GM21737 (cell line): ENCODE results near the gene C19orf67.

Experiments
- ATAC-seq: cut with Tn5 transposase; IDR thresholded peaks from one replicate; pipeline ENCODE4 v1.9.1; 2021; ENCODE audit warnings: mild to moderate bottlenecking, moderate library complexity; ENCODE audit not compliant: unreplicated experiment

The C19orf67 gene

DNA sequence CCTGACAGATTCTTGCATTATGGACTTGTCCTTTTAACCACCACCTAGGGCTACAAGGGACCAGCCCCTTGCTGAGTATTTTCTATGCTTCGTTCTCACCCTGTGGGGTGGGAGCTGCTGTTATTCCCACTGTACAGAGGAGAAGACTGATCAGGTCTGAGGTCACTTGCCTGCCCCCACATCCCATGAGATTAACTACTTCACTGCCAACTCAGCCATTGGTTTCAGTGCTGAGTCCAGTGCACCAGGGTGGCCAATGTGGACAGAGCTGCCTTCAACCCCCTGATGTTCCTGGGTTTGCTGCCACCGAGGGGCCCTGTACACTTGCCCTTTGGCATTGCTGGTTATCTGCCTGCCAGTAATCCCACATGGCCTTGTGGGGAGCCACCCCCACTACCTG, 25.1 kb upstream of the C19orf67 start:
- ATAC-seq = no peak

GRCh38 chr19:14107581-14108461, 22.2 kb upstream of the C19orf67 start:
- no peak for ATAC-seq

DNA sequence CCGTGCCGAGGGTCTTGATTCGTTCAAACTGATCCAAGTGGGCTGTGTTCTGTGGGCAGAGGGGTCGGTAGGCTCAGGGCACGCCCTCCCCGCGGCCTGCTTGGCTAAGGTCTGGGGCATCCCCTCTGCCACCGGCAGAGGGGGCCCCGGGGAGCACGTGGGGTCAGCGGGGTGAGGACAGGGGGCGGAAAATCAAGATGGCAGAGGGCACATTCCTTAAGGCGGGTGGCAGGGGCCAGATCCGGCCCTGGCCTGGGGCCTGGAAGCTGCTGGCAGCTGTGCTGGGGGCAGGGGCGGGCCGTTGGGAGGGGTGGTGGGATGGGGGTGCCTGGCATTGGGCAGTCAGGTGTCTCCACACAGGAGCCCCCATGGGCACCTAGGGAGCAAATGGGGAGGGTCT, 21.3 kb upstream of the C19orf67 start:
- ATAC-seq = no peak

DNA sequence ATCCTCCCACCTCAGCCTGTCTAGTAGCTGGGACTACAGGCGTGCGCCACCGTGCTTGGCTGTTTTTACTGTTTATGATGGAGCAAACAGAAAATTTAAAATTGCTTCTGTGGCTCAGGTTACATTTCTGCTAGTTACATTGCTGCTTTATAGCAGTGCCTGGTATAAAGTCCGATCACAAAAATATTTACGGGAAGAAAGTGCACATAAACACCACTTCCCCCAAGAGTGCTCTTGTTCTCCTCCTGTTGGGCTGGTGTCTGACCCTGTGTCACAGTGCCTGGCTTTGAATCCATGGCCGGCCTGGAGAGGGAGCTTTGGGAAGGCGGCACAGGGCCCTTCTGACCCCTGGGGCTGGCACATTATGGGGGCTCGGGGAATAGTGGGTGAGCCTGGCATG, 20.1 kb upstream of the C19orf67 start:
- no peak for ATAC-seq

GRCh38 chr19:14103310-14103709, 17.7 kb upstream of the C19orf67 start:
- no peak for ATAC-seq

- ATAC-seq = no peak
Observed at GRCh38 chr19:14102756-14103155, 17.2 kb upstream of the C19orf67 start.

GRCh38 chr19:14102102-14102696, 16.6 kb upstream of the C19orf67 start:
- no peak for ATAC-seq

GRCh38 chr19:14101003-14101545, 15.5 kb upstream of the C19orf67 start:
- no peak for ATAC-seq

DNA sequence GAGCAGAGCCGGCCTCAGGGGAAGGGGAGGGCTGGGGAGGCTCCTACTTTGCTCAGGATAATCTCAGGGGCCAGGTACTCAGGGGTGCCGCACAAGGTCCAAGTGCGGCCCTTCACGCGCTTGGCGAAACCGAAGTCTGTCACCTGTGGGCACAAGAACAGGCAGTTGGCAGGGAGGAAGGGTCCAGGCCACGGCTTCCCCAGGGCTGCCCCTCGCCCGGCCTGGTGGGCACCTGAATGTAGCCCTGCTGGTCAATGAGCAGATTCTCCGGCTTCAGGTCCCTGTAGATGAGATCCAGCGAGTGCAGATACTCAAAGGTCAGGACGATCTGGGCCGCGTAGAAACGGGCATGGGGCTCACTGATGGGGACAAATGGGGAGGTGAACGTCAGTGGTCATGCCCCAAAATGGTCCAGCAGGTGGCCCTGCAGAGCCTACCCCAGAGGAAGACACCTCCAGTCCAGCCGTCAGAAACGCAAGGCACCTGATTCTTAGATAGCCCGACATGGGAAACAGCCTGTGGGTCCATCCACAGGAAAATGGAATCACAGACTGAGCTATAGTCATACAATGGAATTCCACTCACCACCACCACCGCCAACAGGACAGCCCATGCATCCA, 12.1 kb upstream of the C19orf67 start:
- no peak for ATAC-seq

- no peak for ATAC-seq
Observed at GRCh38 chr19:14096272-14096992, 10.8 kb upstream of the C19orf67 start.

DNA sequence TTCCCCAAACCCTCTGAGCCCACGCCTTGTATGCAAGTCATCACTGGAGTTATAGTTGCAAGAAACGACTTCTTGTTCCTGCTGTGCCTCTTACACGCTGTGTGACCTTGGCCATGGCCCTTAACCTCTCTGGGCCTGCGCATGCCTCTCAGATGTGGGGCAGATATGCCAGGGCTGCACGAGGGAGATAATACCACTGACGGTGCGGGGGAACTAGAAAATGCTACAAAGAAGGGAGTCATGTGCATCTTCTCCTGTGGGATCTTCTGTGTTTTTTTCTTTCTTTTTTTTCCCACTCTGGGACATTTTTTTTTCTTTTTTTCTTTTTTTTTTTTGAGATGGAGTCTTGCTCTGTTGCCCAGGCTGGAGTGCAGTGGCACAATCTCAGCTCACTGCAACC, 9.3 kb upstream of the C19orf67 start:
- no peak for ATAC-seq

DNA sequence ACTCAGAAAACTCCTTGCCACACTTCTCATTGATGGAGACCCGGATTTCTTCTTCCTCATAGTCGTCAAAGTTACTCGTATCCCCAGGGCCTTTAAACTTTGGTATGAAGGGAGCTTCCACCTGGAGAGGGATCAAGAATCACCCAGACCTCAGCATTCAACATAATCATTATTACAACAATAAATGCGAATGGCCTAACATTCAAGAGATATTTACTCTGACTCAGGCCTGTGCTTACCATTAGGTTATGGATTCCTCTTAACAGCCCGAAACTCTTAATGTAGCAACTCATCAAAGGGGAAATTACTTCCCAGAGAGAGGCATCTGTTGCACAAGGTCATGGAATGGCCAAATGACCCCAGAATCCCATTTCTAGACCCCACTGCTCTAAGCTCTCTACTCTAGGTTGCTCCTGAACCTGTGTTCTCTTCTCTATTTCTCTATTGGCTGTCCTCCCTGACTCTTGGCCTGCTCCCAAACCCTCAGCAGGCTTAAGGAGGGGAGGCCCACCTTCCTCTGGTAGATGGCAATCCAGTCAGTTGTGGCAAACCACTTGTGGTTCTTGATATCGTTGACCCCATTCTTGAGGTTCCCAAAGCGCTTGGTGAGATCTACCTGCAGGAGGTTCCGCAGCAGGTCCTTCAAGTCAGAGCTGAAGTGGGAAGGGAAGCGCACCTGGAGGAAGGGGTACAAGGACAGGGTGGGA, 7.7 kb upstream of the C19orf67 start:
- ATAC-seq = no peak

GRCh38 chr19:14091813-14092462, 6.4 kb upstream of the C19orf67 start:
- peak; percentile 4 for ATAC-seq

GRCh38 chr19:14091081-14091812, 5.7 kb upstream of the C19orf67 start:
- ATAC-seq = peak; percentile 51

DNA sequence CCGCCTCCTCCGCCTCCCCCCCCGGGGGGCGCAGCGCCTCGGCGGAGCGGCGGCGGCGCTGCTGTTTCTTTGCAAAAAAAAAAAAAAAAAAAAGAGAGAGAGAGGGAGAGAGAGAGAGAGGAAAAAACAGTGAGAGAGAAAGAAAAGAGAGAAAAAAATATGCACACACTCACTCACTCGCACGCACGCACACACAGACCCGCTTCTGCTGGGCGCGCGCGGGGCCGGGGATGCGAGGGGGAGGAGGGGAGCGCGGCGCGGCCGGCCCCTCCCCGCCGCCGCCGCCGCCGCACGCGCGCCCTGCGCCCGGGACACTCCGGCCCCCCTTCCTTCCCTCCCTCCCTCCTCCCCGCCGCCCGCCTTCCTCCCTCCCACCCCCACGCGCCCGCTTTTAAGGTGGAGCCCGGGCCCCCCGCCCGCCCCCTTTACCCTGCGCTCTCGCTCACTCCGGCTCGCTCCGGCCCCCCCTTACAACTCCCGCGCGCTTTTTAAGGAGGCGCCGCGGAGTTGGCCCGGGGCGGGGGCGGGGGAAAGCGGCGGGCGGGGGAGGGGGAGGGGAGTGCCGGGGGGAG, 5.0 kb upstream of the C19orf67 start, which contains the start of gene SAMD1:
TSS of gene SAMD1 (minus strand) at position 243 of the 572 bp plus-strand sequence.
- peak; percentile 28 for ATAC-seq

- no peak for ATAC-seq
Observed at GRCh38 chr19:14089662-14090508, 4.3 kb upstream of the C19orf67 start.

GRCh38 chr19:14089412-14089661, 3.8 kb upstream of the C19orf67 start:
- ATAC-seq = no peak
